H9 (cell line): ENCODE measurements around the gene MBD2. TPM values are rescaled to one million over a fixed set of nuclear protein-coding genes. Genes with fewer than 3 reads are reported as not detected.

Experiments used
- DNase-seq: peaks from one replicate; pipeline ENCODE4 v3.0.0-alpha.2; 2017
- H2AFZ ChIP-seq: one replicate; pipeline ENCODE4 v1.6.1; 2013; ENCODE audit warnings: mild to moderate bottlenecking, low read length, control low read depth, moderate library complexity
- H2AK5ac ChIP-seq: 2 replicates; pipeline ENCODE4 v1.6.1; 2013; ENCODE audit warnings: low read length, control low read depth, mixed read lengths; ENCODE audit not compliant: insufficient read length
- H2BK120ac ChIP-seq: one replicate; pipeline ENCODE4 v1.6.1; 2013; ENCODE audit warnings: low read depth, mild to moderate bottlenecking, low read length, control low read depth, inconsistent platforms; ENCODE audit not compliant: poor library complexity, severe bottlenecking
- H2BK12ac ChIP-seq: 2 replicates; pipeline ENCODE4 v1.6.1; 2013; ENCODE audit warnings: low read length, control low read depth, mixed read lengths, low read depth; ENCODE audit not compliant: insufficient read length
- H2BK15ac ChIP-seq: 2 replicates; pipeline ENCODE4 v1.6.1; 2013; ENCODE audit warnings: low read depth, low read length, control low read depth
- H2BK20ac ChIP-seq: one replicate; pipeline ENCODE4 v1.6.1; 2013; ENCODE audit warnings: low read depth, mild to moderate bottlenecking, low read length, control low read depth, inconsistent platforms; ENCODE audit not compliant: poor library complexity, severe bottlenecking
- H2BK5ac ChIP-seq: 2 replicates; pipeline ENCODE4 v1.6.1; 2013; ENCODE audit warnings: low read length, control low read depth, mixed read lengths; ENCODE audit not compliant: insufficient read length
- H3K14ac ChIP-seq: 2 replicates; pipeline ENCODE4 v1.6.1; 2013; ENCODE audit warnings: low read length, control low read depth; ENCODE audit not compliant: insufficient read depth
- H3K18ac ChIP-seq: 2 replicates; pipeline ENCODE4 v1.6.1; 2013; ENCODE audit warnings: low read depth, mild to moderate bottlenecking, mixed read lengths, low read length, control low read depth; ENCODE audit not compliant: insufficient read length
- H3K23ac ChIP-seq: 2 replicates; pipeline ENCODE4 v1.6.1; 2013; ENCODE audit warnings: low read length, control low read depth, mixed read lengths, low read depth; ENCODE audit not compliant: insufficient read length
- H3K23me2 ChIP-seq: 2 replicates; pipeline ENCODE4 v1.6.1; 2013; ENCODE audit warnings: low read depth, mild to moderate bottlenecking, mixed read lengths, low read length, control low read depth; ENCODE audit not compliant: insufficient read length, poor library complexity, severe bottlenecking
- H3K27ac ChIP-seq: 2 replicates; pipeline ENCODE4 v1.5.1; 2013; ENCODE audit warnings: low read length, control low read depth, mixed read lengths, low read depth; ENCODE audit not compliant: insufficient read length
- H3K27me3 ChIP-seq: 2 replicates; pipeline ENCODE4 v1.6.1; 2013; ENCODE audit warnings: low read length, control low read depth, inconsistent platforms; ENCODE audit not compliant: insufficient read depth
- H3K4ac ChIP-seq: 2 replicates; pipeline ENCODE4 v1.6.1; 2013; ENCODE audit warnings: low read depth, mild to moderate bottlenecking, control low read depth, inconsistent platforms, low read length, moderate library complexity
- H3K4me1 ChIP-seq: 2 replicates; pipeline ENCODE4 v1.6.1; 2013; ENCODE audit warnings: low read length, control low read depth, inconsistent platforms; ENCODE audit not compliant: insufficient read depth
- H3K4me2 ChIP-seq: 2 replicates; pipeline ENCODE4 v1.6.1; 2013; ENCODE audit warnings: low read length, control low read depth, mixed read lengths; ENCODE audit not compliant: insufficient read length, insufficient read depth
- H3K56ac ChIP-seq: 2 replicates; pipeline ENCODE4 v1.6.1; 2013; ENCODE audit warnings: low read depth, mild to moderate bottlenecking, mixed read lengths, low read length, control low read depth; ENCODE audit not compliant: insufficient read length
- H3K79me1 ChIP-seq: 2 replicates; pipeline ENCODE4 v1.6.1; 2013; ENCODE audit warnings: low read depth, mild to moderate bottlenecking, moderate library complexity, low read length, control low read depth, inconsistent platforms; ENCODE audit not compliant: insufficient read depth, poor library complexity, severe bottlenecking
- H3K79me2 ChIP-seq: 2 replicates; pipeline ENCODE4 v1.6.1; 2013; ENCODE audit warnings: low read length, control low read depth, inconsistent platforms; ENCODE audit not compliant: insufficient read depth
- H3K9ac ChIP-seq: 2 replicates; pipeline ENCODE4 v1.6.1; 2013; ENCODE audit warnings: low read length, control low read depth, mixed read lengths; ENCODE audit not compliant: insufficient read length; ENCODE audit errors: extremely low read depth
- H3K9me3 ChIP-seq: one replicate; pipeline ENCODE4 v1.6.1; 2013; ENCODE audit warnings: low read depth, low read length, inconsistent platforms; ENCODE audit not compliant: control insufficient read depth
- H3T11ph ChIP-seq: one replicate; pipeline ENCODE4 v1.6.1; 2013; ENCODE audit warnings: mild to moderate bottlenecking, low read length, control low read depth, inconsistent platforms
- H4K20me1 ChIP-seq: one replicate; pipeline ENCODE4 v1.6.1; 2013; ENCODE audit not compliant: control insufficient read depth, insufficient read length, insufficient read depth
- H4K5ac ChIP-seq: 2 replicates; pipeline ENCODE4 v1.6.1; 2013; ENCODE audit warnings: low read depth, mild to moderate bottlenecking, mixed read lengths, low read length, control low read depth; ENCODE audit not compliant: insufficient read length
- H4K8ac ChIP-seq: replicated peaks from 2 replicates; pipeline ENCODE4 v1.6.1; 2013; ENCODE audit warnings: low read length, control low read depth, mixed read lengths, low read depth; ENCODE audit not compliant: insufficient read length
- H4K91ac ChIP-seq: 2 replicates; pipeline ENCODE4 v1.6.1; 2013; ENCODE audit warnings: low read depth, mild to moderate bottlenecking, moderate library complexity, mixed read lengths, low read length, control low read depth; ENCODE audit not compliant: insufficient read length
- H3K27ac Mint-ChIP-seq, 3 experiments: 2 replicates in 2 of 3; 3 replicates in 1 of 3; pipeline ENCODE4 v1.8.0; 2020 to 2021; ENCODE audit warnings: mixed read lengths in 3 of 3, mild to moderate bottlenecking in 1 of 3, moderate library complexity in 1 of 3
- H3K27me3 Mint-ChIP-seq: 2 replicates; pipeline ENCODE4 v1.8.0; 2021; ENCODE audit warnings: low read depth, mild to moderate bottlenecking, moderate library complexity, mixed read lengths
- H3K36me3 Mint-ChIP-seq, 3 experiments: 2 replicates in 2 of 3; 3 replicates in 1 of 3; pipeline ENCODE4 v1.8.0; 2020 to 2021; ENCODE audit warnings: low read depth in 3 of 3, mixed read lengths in 3 of 3; ENCODE audit not compliant: insufficient read depth in 1 of 3
- H3K4me1 Mint-ChIP-seq, 2 experiments: 2 replicates each; pipeline ENCODE4 v1.8.0; 2020; ENCODE audit warnings: mixed read lengths in 2 of 2
- H3K4me3 Mint-ChIP-seq, 2 experiments: 2 replicates in 1 of 2; 3 replicates in 1 of 2; pipeline ENCODE4 v1.8.0; 2020 to 2021; ENCODE audit warnings: mild to moderate bottlenecking in 2 of 2, mixed read lengths in 2 of 2, moderate library complexity in 1 of 2
- H3K9me3 Mint-ChIP-seq, 2 experiments: 2 replicates in 1 of 2; 3 replicates in 1 of 2; pipeline ENCODE4 v1.8.0; 2020; ENCODE audit warnings: mild to moderate bottlenecking in 2 of 2, mixed read lengths in 2 of 2, moderate library complexity in 1 of 2
- WGBS: extraction: QIAGEN DNeasy Blood & Tissue Kit; methylation state at CpG from one replicate; pipeline ENCODE4 v1.1.7; 2013; ENCODE audit warnings: missing lambda C conversion rate, low lambda C conversion rate, mixed read lengths; ENCODE audit not compliant: insufficient read length; ENCODE audit errors: extremely low coverage; 5-methylcytosine and 5-hydroxymethylcytosine counted together
- total RNA-seq: library from RNA; stranded (reverse); gene quantifications from 2 replicates; pipeline ENCODE4 v1.2.1, GENCODE V29; 2021
- TF ChIP-seq, protein P1 (sequence below): fragments of 200-600 bp; sonication (generic); conservative IDR thresholded peaks from 3 replicates; pipeline ENCODE4 v1.8.0; 2021; ENCODE audit warnings: antibody characterized with exemption, mild to moderate bottlenecking

The MBD2 gene
- total RNA-seq, 1 experiment from 2014 or later = 34.0 TPM

DNA sequence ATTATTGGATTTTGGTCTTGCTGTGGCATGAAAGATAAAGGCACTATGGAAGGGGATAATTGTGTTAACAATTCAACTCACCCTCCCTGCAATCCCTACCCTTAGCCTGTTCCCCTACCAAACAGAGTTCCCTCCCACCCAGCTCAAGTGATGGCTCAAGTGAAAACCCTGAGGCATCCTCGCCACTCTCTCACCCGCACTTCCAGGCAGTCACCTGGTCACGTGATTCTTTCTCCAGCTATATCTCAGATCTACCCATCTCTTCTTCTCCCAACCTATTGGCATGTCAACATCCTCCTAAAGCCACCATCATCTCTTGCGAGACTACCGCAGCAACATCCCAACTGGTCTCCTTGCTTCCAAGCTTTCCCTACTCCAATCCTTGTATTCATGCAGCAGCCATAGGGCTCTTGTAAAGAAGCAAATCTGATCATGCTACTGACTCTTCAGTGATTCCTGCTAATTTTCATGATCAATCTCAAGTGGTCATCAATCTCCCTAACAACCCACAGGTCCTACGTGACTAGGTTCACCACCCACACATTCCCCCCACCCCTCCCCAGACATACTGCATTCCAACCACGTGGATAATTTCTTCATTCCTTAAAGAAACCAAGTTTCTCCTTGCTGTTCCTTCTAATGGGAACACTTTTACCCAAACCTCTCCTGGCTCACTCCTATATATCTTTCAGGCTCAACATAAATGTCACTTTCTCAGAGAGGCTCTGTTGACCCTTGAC lies 66.7 kb downstream of the MBD2 start:
- Mint-ChIP-seq H3K27ac (no peak overlapping the region), H3K36me3 (no peaks in the 10 kb centered on the region), H3K4me3 (no peak overlapping the region), H3K27me3 (no peaks in the 10 kb centered on the region), H3K9me3 (no peaks in the 10 kb centered on the region), H3K4me1 (peaks cover 0 to 2% of the 10 kb centered on the region in 2 experiments; a peak in 1 of 4 replicates)
- Histone ChIP-seq H3K9me3 (no peaks in the 10 kb centered on the region), H2BK5ac (no peak overlapping the region), H3K23me2 (no peaks in the 10 kb centered on the region), H3K23ac (no peak overlapping the region), H3K79me2 (no peaks in the 10 kb centered on the region), H3K4me1 (no peaks in the 10 kb centered on the region), H3K4ac (no peak overlapping the region), H3K56ac (no peak overlapping the region), H4K8ac (no peak overlapping the region), H2AK5ac (no peak overlapping the region), H4K20me1 (peaks cover 2% of the 10 kb centered on the region), H3K27ac (no peak overlapping the region), H3K27me3 (no peaks in the 10 kb centered on the region), H2BK120ac (no peak overlapping the region), H3K4me2 (no peak overlapping the region), H2BK15ac (no peak overlapping the region), H3T11ph (no peak overlapping the region), H3K79me1 (no peaks in the 10 kb centered on the region), H2AFZ (no peak overlapping the region), H2BK12ac (no peak overlapping the region), H3K9ac (no peak overlapping the region), H2BK20ac (no peak overlapping the region), H3K18ac (no peak overlapping the region), H4K91ac (no peak overlapping the region), H3K14ac (no peak overlapping the region), H4K5ac (no peak overlapping the region)
- no CpG with 5 or more reads among the region's 7 CpGs for WGBS
- DNase-seq = no peak
- TF ChIP-seq, protein P1, sequence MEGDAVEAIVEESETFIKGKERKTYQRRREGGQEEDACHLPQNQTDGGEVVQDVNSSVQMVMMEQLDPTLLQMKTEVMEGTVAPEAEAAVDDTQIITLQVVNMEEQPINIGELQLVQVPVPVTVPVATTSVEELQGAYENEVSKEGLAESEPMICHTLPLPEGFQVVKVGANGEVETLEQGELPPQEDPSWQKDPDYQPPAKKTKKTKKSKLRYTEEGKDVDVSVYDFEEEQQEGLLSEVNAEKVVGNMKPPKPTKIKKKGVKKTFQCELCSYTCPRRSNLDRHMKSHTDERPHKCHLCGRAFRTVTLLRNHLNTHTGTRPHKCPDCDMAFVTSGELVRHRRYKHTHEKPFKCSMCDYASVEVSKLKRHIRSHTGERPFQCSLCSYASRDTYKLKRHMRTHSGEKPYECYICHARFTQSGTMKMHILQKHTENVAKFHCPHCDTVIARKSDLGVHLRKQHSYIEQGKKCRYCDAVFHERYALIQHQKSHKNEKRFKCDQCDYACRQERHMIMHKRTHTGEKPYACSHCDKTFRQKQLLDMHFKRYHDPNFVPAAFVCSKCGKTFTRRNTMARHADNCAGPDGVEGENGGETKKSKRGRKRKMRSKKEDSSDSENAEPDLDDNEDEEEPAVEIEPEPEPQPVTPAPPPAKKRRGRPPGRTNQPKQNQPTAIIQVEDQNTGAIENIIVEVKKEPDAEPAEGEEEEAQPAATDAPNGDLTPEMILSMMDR = no peak
